Measurements from ENCODE around the gene GPATCH4.
A peak's percentile ranks its signal among the peaks of the same experiment; 100 is the strongest.
"Not testable (repeated sequence)": the region's sequence is repeated elsewhere in the genome, so short reads cannot be mapped to it uniquely, and the experiment has no call there.

The GPATCH4 gene

DNA sequence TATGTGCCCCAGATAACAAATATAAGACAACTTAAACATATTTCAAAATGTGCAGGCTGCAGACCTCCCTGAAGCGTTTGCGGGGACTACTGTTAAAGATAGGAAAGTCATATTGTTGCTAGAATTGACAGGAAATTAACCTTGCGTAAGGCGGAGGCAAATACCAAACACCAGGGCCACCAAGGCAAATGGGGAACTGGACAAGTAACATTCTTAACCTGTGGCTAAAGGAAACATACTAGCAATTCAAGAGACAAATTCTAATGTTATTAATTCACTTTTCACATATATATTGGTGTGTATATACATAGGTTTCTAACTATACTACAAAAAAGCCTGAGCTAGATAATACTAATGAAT, 24.8 kb upstream of the GPATCH4 start:
- DNase-seq: no peak

DNA sequence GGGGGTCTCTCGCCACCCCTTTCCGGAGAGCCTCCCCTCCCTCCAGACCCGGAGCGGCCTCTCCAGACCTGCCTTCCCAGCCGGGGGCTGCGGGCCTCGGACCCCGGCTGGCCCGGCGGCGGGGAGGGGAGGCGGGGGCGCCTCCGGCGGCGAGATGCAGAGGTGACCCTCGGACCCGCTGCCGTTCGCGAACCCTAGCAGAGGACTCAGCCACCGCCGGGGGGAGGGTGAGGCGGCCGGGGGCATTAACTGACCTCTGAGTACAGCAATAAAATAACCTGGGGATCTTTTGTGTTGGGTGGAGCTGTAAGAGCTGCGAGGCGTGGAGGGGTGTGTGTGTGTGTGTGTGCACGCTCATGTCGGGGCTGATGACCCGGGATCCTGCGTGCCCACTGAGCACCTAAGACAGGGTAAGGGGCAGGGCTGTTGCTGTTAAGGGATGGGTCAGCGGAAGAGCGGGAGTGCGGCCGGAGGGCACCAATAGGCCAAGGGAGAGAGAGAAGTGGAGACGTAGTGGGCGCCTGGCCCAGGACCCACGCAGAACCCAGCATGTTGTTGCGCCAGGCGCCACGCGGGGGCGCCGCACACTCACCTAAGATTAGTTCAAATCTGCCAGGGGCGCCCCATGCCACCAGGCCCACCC, 24.3 kb upstream of the GPATCH4 start:
- no peak for DNase-seq

DNA sequence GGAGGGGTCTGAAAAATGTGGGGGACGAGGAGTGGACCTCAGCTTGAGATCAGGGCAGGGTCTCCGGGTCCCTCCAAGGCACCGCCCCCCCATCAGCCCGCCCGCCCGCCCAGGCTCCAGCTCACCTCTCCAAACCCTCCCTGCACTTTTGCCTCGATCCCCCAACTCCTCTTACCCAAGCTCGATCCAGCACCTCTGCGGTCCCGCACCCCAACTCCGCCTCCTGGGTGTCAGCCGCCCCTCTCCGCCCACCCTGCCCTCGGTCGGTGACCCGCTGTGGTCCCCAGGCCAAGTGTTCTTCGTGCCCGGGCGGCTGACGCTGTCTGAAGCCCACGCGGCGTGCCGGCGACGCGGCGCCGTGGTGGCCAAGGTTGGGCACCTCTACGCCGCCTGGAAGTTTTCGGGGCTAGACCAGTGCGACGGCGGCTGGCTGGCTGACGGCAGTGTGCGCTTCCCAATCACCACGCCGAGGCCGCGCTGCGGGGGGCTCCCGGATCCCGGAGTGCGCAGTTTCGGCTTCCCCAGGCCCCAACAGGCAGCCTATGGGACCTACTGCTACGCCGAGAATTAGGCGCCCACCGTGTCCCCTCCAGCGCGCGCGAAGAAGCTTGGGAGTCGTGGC, 23.6 kb upstream of the GPATCH4 start:
- DNase-seq: no peak

DNA sequence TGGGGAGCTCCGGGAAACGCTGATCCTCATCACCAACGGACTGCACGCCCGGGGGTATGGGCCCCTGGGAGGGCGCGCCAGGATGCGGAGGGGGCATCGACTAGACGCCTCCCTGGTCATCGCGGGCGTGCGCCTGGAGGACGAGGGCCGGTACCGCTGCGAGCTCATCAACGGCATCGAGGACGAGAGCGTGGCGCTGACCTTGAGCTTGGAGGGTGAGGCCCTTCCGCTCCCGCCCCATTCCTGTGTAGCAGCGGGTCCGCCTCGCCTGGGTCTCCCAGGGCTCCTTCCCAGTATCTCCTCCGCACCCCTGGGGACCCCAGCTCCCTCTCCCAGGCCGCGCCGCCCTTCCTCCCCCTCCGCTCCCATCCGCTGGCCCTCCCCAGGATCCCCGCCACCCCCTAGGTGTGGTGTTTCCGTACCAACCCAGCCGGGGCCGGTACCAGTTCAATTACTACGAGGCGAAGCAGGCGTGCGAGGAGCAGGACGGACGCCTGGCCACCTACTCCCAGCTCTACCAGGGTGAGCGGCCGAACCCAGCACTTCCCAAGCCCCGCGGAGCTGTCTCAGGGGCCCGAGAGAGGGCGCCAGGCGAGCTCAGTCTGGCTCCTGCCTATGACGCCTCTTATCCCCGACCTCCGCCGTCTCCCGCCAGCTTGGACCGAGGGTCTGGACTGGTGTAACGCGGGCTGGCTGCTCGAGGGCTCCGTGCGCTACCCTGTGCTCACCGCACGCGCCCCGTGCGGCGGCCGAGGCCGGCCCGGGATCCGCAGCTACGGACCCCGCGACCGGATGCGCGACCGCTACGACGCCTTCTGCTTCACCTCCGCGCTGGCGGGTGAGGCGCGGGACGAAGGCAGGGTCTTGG, 22.9 kb upstream of the GPATCH4 start:
- DNase-seq: peak; percentile 56

DNA sequence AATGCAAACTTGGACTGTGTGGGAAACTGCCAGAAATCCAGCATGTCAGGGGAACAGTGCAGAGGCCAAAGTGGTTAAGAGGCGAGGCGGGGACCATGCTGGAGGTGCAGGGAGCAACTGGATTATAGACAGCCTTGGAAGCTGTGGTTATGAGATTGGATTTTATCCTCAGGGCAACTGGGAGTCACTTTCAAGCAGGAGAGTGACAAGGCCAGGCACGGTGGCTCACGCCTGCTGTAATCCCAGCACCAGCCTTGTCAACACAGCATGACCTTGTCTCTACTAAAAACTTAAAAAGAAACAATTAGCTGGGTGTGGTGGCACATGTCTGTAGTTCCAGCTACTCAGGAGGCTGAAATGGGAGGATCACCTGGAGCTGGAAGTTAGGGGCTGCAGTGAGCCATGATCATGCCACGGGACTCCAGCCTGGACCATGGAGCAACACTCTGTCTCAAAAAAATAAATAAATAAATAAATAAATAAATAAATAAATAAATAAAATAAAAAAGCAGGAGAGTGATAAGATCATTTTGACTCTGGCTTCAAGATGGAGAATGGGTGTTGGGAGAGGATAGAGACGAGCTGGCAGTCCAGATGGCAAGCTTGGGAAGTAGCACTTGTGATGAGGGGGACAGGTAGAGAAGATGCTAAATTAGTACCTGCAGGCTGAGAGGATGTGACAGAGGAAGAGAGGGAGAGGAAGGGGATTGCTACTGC, 21.5 kb upstream of the GPATCH4 start:
- no peak for DNase-seq

DNA sequence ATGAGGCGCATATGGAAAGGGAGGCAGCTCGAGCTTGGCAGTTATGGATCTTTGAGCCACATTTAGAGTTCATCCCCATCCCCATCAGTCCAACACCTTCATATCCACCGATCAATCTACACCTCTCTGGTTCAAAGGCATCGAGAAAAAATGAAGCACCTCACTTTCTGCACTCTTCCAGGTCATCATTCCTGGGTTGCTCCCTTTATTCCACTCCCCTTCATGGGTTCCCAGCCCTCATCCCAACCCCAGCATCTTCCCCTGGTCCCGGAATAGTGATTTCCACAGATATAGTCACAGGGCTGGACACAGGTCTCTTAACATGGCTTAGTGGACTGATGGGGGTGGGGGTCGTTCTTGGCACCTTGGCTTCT, 18.3 kb upstream of the GPATCH4 start:
- DNase-seq: no peak

DNA sequence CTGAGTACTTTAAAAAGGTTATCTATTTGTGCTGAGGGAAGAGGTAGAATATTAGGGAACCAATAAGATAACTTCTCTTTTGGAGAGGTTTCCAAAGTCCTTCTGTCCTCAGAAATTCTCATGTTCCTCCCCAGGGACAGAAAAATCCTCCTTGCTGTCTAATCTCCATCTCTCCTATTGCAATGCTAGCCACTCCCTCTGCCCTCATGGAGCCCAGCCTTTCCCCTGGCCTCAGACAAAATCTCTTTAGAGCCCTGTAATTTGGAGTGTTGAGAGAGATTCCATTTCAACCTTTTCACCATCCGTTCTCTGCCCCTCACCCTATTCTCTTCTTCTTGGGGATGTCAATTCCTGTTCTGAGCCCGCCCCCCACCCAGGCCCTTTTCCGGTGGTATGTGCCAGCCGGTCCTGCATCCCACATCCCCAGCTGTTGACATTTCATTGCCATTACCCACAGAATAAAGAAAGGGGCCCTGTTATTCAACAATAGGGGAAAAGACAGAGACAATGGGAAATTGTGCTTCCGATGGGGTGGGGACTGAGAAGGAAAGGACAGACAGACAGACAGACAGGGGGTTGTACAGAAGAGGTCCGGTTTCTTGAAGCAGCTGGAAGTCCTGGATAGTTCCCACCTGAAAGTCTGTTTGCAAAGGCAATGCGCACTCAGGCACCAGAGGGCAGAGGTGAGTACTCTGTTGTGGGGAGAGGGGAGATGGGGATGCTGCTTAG, 17.7 kb upstream of the GPATCH4 start, which contains the start of gene HAPLN2:
HAPLN2 (plus strand) TSS at position 563 of the 729 bp plus-strand sequence. CDS start 4,076 bp downstream, outside the sequence.
- no peak for DNase-seq

DNA sequence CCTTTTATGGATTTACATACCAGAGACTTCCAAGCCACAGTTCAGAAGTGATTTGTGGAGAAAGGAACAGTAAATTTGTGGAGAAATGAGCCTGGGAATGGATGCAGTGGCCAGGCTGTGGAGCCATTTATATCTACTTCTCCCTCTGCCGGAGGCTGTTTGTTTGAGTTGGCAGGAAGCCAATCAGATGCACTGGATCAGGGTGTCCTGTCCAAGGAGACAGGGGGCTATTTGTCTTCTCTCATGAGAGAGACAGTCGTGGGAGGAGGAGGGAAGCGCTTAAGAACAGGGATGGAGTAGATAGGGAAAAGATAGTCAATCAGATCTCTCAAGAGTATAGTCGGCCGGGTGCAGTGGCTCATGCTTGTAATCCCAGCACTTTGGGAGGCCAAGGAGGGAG, 15.2 kb upstream of the GPATCH4 start:
- DNase-seq: no peak

DNA sequence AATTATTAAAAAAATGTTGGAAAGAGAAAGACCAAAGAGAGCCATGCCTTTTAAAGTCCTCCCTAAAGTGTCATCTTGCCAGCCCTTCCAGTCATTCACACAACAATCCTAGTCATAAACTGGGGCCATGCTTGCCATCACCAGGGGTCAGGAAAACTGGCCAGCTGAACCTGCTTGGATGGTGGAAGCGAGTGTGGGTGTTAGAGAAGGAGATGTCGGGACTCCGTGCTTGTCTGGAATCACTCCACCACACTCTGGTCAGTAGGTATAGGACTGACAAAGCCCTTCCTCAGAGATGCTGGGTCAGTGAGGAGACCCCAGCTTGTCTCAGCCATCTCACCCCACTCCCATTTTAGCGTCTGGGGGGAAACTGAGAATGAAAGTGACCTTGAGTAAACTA, 14.7 kb upstream of the GPATCH4 start:
- no peak for DNase-seq

DNA sequence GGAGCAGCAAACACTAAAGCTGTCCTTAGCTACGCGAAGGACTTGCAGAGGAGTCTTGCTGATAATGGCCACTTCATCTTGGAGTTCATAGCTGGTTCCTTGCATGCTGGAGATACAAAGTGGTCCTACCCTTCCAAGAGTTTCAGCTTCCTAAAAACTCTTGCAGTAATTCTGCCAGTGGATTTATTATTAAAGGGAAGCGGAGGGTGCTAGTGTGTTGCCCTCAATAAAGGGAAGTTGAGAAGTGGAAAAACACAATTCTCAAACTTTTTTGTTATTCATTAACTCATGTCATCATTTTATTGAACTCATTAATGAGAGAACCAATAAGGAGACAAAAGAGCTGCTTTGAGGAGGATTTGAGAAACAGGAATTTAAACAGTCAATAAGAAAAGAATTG, 11.4 kb upstream of the GPATCH4 start:
- DNase-seq: no peak

DNA sequence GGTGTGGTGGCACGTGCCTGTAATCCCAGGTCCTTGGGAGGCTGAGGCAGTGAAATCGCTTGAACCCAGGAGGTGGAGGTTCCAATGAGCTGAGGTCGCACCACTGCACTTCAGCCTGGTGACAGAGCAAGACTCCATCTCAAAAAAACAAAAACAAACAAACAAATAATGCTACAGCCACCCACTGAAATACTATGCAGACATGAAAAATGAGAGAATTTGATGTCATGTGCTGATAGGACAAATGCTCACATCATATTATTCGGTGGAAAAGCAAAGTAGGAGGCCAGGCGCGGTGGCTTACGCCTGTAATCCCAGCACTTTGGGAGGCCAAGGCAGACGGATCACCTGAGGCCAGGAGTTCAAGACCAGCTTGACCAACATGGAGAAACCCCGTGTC, 8.8 kb upstream of the GPATCH4 start:
- not testable (repeated sequence) for DNase-seq

DNA sequence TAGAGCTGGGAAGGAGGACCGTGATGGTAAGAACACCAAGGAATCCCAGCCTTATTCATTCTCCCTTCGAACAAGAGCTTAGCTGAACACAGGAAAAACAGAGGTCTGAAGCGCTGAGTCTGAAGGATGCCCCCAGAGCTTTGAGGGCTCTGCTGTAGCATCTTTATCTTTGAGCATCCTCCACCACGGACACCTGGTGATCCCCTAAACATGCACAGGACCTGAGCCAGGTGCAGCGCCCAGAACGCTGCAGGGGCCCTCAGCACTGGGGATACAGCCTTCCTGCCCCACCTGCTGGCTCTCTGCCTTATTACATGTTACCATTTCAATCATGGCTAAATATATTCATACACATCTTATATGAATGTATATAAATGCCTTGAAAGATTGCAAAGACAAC, 7.7 kb upstream of the GPATCH4 start:
- no peak for DNase-seq

DNA sequence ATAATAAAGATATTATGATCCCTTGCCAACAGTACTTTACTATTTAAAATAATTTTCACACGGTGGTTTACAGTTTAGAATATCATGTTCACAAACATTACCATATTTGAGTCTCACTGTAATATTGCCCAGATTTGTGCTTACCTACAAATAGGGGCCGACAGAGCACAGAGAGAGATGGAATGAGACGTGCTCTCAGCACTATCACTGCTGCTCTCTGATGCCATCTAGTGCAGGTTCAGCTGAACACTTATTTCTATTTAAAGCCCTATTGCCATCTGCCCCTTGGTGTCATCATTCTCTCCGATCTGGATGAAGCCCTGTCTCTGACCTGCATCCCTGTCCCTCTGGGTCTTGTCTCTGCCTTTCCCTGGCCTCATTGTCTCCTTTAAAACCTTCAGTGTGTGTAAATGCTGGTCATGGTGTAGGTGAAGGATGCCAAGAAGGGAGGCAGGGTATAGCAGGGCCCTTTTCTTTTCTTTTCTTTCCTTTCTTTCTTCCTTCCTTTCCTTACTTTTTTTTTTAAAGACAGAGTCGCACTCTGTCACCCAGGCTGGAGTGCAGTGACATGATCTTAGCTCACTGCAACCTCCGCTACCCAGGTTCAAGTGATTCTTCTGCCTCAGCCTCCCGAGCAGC, 6.9 kb upstream of the GPATCH4 start:
- no peak for DNase-seq

DNA sequence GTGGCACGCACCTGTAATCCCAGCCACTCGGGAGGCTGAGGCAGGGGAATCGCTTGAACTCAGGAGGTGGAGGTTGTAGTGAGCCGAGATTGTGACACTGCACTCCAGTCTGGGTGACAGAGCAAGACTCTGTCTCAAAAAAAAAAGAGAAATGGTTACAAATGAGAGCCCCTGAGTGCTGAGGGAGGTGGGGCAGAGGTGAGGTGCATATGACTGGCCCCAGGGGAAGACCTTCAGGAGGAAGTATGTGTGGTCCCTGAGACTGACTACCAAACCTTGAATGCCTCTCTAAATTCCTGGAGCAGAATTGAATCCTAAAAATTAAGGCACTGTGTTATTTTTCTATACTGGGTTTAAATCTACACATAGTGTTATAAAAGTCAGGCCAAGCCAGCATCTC, 6.1 kb upstream of the GPATCH4 start:
- DNase-seq: not testable (repeated sequence)

DNA sequence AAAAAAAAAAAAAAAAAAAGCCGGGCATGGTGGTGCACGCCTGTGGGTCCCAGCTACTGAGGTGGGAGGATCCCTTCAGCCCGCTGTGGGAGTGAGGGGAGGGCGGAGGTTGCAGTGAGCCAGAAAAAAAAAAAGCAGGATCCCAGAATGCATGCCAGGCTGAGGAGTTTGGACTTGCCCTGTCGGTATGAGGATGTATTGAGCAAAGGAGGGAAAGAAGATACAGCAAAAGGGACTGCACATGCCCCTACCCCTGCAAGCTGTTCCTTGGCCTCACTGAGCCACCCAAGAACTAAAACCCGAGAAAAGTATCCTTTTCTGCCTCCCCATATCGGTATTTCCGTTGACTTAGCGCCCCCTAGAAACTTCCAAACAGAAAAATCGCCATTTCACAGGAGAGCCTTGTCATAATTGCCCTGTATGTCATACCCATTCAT, 1.3 kb upstream of the GPATCH4 start:
- no peak for DNase-seq

DNA sequence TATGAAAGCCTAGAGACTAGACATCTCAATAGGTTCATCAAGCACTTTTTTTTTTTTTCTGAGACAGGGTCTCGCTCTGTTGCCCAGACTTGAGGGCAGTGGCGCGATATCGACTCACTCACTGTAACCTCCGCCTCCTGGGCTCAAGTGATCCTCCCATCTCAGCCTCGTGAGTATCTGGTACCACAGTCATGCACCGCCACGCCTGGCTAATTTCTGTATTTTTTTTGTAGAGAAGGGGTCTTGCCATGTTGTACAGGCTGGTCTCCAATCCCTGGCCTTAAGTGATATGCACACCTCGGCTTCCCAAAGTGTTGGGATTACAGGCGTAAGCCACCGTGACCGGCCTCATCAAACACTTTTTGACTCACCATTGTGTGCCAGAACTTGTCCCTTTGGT, 613 bp upstream of the GPATCH4 start:
- no peak for DNase-seq

DNA sequence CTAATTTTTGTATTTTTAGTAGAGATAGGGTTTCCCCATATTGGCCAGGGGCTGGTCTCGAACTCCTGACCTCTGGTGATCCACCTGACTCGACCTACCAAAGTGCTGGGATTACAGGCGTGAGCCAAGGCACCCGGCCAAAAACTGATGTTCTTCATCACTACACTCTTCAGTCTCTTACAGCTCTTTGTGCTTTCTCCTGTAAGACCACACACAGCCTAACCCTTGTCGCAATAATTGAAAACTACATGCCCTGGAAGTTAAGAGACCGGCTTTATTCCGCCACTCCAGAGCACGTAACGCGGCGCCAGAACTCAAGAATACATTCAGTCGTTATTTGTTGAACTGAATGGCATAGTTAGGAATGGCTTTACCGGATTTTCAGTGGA, 552 bp downstream of the GPATCH4 start:
- DNase-seq: no peak

DNA sequence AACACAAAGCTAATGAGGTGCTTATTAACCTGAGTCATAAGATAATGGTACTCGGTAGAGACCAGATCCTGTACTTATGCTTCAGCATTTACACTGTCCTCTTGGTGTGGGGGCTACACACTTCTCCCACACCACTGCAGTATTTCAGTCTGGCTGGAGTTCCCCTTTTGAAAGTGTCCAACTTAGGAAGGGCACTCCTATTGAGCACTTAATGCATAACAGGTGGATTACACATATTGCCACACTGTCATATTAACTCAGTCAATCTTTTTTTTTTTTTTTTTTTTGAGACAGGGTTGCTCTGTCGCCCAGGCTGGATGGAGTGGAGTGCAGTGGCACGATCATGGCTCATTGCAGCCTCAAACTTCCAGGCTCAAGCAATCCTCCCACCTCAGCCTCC, 1.5 kb downstream of the GPATCH4 start:
- DNase-seq: no peak

DNA sequence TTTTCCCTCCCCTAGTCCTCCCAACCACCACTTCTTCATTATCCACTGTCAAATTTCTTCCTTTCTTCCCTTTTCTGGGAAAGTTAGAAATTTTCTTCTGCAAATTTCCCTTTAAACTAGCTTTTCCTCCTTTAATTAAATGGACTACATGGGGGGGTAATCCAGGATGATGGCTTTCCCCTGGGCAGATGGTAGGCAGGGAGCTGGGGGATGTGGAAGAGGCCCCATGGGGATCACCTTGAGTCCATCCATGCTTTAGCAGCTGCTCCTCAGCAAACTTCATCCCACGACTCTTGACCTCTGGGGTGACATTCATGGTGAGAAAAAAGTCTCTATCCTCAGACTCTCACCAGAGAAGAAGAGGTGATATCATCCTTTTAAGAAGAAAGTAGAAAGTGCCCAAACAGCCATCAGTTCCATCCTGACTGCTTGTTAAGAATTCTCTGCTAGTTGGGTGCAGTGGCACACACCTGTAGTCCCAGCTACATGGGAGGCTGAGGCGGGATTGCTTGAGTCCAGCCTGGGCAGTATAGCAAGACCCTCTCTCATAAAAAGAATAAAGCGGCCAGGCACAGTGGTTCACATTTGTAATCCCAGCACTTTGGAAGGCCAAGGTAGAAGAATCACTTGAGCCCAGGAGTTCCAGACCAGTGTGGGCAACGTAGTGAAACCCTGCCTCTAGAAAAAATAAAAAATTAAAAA, 2.4 kb downstream of the GPATCH4 start:
- DNase-seq: no peak

DNA sequence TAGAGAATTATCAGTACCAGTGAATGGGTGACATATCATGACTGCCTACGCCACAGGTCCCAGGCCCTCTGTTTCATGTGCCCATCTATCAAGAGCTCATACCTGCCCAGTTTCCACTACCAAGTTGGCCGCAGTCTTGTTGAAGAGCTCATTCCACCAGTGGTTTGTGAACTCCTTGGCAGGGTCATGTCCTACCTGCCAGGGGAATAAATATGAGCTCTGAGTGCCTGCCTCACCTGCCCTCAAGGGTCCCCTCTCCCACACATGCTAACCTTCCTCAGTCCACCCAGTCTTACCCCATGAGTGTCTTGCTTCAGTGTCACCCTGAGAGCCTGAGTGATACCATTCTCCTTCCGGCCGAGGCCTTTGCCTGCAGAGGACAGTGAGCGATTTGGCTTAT, 3.2 kb downstream of the GPATCH4 start:
- DNase-seq: no peak

DNA sequence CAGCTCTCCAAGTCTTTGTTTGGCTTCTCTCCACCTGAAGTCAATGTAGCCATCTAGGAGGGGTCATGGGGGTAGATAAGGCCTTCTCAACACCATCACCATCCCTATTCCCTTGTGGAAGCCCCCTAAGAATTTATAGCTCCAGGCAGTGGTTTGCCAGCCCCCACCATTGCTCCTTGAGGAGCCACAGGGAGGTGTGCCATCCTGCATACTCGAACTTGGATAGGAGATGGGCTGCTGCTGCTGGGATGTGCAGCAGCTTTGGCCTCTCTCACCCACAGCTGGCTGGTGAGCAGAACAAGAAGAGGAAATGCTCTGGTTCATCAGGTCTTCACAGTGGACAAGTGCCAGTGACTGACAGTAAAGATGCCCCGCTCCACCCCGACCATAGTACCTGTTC, 4.9 kb downstream of the GPATCH4 start:
- no peak for DNase-seq

DNA sequence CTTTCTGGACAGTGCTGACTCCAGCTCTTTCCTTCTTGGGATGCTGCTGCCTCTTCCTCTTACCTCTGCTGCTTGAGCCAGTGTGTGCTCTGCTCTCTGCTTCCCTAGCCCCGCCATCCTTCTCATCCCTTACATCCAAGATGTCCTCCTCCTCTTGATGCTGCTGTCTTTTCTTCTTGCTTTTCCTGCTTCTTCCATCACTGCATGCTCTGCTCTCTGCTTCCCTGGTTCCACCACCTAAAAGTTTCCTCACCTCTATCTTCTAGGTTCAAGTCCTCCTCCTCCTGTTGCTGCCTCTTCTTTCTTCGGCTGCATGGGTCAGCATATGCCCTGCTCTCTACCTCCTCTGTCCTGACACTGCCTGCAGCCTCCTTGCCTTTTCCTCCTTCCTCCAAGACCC, 6.3 kb downstream of the GPATCH4 start:
- DNase-seq: no peak
